ENCODE data around the gene TRPV5.

Gene TRPV5

GRCh38 chr7:142870566-142871259, 62.8 kb downstream of the TRPV5 start:
- no peak for DNase-seq (ENCODE audit: low spot score)

- DNase-seq (ENCODE audit: low spot score) = no peak
Measured at GRCh38 chr7:142870147-142870559, 63.4 kb downstream of the TRPV5 start.

- DNase-seq (ENCODE audit: low spot score) = no peak
Measured at GRCh38 chr7:142869434-142869833, 64.1 kb downstream of the TRPV5 start.

- no peak for DNase-seq (ENCODE audit: low spot score)
Measured at GRCh38 chr7:142868986-142869415, 64.5 kb downstream of the TRPV5 start.

GRCh38 chr7:142868188-142868985, 65.2 kb downstream of the TRPV5 start:
- no peak for DNase-seq (ENCODE audit: low spot score)

GRCh38 chr7:142867398-142868187, 66.0 kb downstream of the TRPV5 start:
- no peak for DNase-seq (ENCODE audit: low spot score)

GRCh38 chr7:142867097-142867378, 66.5 kb downstream of the TRPV5 start:
- DNase-seq (ENCODE audit: low spot score) = no peak

- DNase-seq (ENCODE audit: low spot score) = peak; percentile 46
Measured at GRCh38 chr7:142866361-142867096, 67.0 kb downstream of the TRPV5 start.

GRCh38 chr7:142865766-142866165, 67.8 kb downstream of the TRPV5 start:
- DNase-seq (ENCODE audit: low spot score) = no peak

DNA sequence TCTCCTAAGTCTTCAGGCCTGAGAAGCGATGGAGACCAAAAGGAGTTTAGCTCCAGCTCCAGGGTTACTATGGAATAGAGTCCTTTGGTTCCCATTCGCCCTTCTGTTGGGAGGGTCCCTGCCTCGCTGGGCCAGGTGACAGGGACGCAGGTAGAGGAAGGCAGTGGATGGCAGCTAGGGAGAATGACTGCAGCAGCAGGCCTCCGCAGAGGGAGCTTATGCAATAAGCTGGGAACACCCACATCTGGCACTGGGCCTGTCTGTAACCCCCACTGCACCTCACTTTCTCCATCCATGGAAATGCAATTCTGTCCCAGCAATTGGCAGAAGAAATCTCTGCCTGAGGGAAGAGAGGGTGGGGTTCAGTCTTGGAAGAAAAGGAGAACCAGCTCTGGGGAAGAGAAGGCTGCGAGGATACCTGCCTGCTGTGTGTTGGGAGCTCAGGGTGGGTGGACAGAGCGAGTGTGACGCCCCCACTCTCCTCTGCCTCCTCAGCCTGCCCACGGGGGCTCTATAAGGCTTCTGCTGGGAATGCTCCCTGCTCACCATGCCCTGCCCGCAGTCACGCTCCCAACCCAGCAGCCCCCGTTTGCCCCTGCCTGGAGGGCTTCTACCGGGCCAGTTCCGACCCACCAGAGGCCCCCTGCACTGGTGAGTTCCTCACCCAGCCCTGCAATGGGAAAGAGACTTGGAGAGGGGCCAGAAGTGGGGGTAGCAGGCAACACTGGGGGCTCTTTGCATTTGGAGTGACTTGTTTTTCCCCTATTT, 68.4 kb downstream of the TRPV5 start:
- no peak for DNase-seq (ENCODE audit: low spot score)

GRCh38 chr7:142863891-142864685, 69.5 kb downstream of the TRPV5 start:
- DNase-seq (ENCODE audit: low spot score) = no peak

DNA sequence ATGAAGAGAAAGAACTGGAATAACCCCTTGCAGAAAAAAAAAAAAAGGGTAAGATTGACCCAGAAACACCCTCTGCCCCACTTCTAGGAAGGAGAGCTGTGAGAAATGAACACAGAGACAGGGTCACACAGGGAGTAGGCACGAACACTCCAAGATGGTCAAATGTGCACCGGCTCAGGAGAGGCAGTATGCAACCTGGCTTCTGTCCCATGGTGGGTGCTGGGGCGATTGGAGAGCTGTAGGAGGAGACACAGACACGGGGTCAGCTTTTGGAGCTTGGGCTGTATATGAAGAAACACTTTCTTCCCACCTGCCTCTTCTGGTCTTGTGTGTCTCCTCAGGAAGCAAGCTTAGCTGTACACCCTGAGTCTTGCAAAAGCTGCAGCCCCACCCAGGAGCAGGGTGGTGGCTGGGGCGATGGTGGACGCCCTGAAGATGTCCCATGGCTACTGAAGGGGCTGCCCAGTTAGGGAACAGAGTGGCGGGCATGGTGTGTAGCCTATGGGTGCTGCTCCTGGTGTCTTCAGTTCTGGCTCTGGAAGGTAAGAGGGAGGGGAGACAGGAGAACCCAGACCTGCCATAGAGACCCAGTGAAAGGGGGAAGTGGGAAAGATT, 70.7 kb downstream of the TRPV5 start:
- no peak for DNase-seq (ENCODE audit: low spot score)

GRCh38 chr7:142862351-142862750, 71.2 kb downstream of the TRPV5 start:
- no peak for DNase-seq (ENCODE audit: low spot score)

DNA sequence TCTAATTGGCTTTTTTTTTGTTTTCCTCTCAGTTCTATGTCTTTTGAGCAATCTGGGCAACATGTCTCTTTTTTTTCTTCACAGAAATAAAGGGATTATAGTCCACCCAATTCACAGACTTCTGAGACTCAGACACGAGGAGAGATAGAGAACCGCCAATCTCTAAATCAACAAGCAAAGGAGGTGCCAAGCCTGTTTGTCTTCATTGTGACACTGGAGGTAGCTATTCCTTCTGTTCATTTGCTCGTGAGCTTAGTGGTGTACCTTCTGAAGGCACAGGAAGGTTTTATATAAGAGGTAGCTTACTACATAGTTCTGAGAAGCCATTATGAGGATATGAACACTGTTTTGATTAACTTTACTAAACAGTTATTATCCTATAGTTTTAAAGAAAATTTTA, 72.6 kb downstream of the TRPV5 start:
- no peak for DNase-seq (ENCODE audit: low spot score)

- DNase-seq (ENCODE audit: low spot score) = no peak
Measured at GRCh38 chr7:142859829-142860228, 73.7 kb downstream of the TRPV5 start.

GRCh38 chr7:142859411-142859810, 74.1 kb downstream of the TRPV5 start:
- DNase-seq (ENCODE audit: low spot score) = no peak

Measured in AG20443 (cell line).